HG03066 (cell line): ENCODE measurements around the gene FAM114A1.
"Not testable (repeated sequence)": the region's sequence is repeated elsewhere in the genome, so short reads cannot be mapped to it uniquely, and the experiment has no call there.

ENCODE experiments used
- ATAC-seq: cut with Tn5 transposase; IDR thresholded peaks from one replicate; pipeline ENCODE4 v1.9.1; 2021; ENCODE audit warnings: low read depth; ENCODE audit not compliant: unreplicated experiment

Gene FAM114A1

DNA sequence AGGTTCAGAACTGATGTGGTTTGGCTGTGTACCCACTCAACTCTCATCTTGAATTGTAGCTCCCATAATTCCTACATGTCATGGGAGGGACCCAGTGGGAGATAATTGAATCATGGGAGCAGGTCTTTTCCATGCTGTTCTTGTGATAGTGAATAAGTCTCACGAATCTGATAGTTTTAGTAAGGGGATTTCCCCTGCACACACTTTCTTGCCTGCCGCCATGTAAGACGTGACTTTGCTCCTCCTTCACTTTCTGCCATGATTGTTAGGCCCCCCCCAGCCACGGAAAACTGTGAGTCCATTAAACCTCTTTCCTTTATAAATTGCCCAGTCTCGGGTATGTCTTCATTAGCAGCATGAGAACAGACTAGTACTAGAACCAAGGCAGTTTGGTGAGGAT is 91.6 kb downstream of the FAM114A1 start:
- ATAC-seq = not testable (repeated sequence)

DNA sequence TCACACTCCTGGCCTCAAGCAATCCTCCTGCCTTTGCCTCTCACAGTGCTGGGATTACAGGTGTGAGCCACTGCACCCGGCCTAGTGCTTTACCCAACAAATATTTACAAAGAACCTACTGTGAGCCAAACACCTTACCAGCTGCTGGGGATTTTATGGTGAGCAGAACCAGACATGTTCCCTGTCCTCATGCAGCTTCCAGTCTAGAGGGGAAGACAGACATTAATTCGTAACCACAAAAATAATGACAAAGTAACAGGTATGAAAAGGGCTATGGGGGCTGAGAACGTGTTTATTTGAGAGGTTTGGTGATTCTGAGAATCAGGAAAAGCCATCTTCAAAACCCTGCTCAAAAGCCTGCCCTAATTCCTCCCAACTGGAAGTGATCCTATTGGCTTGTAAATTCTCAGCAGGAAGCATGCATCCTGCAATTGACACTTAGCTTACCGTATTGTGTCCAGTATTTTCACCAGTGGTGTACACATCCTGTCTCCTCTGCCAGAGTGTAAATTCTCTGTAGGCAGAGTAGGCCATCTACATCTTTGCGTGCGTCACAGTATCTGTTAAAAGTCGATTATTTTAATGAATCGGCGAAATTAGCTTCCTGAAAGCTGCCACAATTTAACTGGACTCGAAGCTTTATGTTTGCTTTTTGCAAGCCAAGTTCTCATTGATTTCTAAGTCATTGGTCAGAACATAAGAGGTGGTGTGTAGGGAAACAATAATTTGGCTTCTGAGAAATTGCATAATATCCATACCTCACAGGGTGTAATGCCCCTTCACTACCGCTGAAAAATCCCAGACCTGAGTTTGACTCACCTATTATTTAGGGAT is 97.6 kb downstream of the FAM114A1 start:
- ATAC-seq = no peak

DNA sequence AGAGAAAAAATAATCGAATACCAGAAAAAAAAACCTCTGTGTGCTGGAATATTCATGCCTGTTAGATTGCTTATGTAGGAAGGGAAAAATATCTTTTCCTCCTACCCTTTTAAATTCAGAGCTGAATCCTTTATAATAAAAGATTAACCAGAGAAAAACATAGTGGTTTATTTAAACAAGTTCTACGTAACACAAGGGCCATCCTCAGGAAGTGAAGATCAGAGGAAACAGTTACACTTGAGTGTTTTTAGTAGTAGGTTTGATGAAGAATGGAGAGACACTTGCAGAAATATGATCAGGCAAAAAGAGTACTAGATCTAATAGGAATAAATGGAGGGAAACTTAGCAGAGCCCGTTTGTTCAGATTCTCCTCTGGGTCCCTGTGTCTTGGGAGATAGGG is 98.3 kb downstream of the FAM114A1 start:
- ATAC-seq = no peak

DNA sequence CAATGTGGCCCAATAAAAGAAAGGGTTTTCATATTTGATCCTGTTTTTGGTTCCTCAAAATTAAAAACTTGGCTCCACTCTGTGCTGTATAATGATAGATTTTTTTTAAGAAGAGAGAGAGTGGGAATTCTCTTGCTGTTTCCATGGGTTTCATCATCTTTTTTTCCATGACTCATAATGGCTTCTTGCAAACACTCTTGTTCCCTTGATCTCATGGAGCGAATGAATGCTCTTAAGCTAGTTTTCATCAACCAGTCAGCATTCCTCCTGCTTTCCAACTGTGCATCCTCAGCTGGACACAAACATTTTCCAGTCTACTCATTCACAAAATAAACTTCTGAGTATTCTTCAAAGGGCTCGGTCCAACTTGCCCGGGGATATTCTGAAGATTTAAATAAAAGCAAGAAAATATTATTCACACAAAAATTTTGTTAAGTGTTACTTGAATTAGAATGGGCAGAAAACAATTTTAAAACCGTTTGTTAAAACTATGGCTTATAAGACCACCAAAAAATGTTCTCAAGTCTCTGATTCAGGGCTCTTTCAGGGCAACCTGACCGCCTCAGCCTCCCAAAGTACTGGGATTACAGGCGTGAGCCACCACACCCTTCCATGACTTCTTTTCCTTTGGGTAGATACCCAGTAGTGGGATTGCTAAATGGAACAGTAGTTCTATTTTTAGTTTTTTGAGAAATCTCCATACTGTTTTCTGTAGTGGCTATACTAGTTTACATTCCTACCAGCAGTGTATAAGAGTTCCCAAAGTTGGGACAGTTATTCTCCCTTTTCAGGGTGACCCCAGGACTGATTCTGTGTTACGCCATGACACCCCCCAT is 99.9 kb downstream of the FAM114A1 start:
- ATAC-seq = no peak

DNA sequence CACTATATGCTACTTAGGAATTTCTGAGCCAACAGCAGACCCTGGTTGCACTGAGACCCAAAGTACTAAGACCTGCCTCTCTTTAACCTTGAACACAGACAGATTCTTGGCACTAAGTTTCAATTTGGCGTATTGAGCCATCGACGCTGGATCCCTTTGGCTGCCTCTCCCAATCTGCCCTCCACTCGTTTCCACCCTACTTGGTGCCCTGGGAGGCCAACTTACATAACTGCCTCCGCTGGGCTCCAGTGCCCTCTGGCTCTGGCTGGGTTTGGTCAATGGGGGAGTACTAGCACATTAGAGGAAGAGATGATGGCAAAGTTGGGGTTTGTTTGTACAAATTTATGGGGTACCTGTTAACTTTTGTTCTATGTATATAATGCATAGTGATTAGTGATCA is 101.1 kb downstream of the FAM114A1 start:
- no peak for ATAC-seq

DNA sequence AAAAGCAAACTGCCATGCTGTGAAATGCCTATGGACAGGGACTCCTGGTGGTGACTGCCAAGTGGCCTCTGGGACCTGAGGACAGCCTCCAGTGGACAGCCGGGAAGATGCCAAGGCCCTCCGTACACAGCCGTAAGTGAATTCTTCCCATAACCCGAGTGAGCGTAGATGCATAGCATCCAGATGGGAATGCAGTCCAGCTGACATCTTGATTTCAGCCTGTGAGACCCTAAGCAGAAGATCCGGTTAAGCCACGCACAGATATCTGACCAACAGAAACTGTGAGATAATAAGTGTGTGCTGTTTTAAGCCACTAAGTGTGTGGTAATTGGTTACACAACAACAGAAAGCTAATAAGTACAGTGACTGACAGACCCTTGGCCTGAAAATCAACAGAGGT is 108.7 kb downstream of the FAM114A1 start:
- no peak for ATAC-seq

DNA sequence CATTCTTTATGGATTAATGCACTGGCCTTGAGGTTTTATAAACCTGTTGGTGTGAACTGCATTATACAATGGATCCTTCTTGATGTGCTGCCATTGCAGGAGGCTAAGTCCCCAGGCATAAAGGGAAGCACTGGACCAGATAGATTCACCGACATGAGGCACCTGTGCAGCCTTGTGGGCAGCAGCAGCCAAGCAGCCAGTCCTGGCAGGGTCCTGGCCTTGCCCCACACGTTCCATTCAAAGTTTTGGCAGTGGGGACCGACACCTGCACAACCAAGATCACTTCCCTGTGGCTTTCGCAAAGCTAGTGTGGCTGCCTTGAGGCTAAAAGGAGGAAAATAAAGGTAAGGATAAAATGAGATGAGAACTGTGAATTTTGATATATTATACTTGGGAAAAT is 111.5 kb downstream of the FAM114A1 start:
- no peak for ATAC-seq

DNA sequence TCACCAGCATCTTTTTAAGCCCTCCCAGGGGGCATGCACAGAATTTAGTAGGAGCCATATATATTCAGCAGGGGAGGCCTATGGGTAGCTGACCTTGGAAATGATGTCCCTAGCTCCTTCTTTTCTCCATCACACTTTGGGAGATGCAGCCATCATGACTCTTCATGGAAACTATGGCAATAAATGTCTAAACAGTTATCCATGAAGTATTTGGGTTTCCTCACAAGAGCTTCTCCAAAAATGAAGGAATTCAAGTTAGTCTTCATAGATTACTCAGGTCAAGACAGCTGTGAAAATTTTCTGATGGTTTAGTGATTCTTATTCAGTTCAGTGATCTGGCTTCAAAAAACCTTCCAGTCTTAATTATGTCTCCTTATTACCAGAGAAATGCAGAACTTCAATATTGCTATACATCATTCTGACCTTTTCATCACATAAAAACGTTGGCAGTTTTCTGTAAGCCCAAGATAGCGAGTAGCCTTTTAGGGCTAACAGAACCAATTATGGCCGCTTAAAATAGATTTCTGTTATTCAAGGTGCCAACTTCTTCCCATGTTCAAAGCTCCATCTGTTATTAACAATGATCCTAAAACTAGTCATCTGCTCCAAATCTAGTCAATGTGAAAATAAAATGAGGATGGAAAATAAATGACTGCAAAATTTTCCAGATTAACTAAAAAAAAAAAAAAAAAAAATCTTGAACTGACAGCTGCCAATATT is 112.1 kb downstream of the FAM114A1 start:
- ATAC-seq = no peak

DNA sequence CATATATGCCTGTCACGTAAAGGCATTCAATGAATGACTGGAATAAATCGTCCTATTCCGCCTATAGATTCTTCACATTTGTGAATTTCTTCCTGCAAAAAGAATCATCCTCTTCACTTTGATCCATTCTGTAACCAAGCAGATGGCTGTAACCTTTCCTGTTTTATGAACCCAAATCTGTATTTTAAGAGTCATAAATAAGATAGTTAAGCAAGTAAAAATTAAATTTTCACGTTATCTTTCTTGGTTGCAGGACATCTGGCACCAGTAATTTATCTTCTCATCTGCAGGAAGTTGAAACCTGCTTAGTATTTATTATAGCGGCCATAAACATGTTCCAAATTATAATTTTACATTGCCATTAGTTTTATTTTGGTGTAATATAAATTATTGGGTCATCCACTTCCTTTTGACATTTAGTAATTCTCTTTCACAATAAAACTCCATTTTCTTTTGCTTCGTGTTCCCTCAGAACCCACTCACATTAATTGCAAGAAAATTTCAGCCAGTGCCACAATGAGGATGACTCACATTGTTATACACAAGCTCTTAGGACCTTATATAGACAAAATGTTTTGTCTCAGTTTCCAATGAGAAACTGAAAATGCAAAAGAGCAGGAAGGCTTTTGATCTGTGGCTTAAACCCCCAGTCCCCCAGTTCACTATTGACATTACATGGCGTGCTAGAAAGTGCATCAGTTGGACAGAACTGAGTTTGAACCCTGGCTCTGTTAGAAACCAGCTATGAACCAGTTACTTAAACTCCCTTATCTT is 113.5 kb downstream of the FAM114A1 start:
- ATAC-seq = no peak

DNA sequence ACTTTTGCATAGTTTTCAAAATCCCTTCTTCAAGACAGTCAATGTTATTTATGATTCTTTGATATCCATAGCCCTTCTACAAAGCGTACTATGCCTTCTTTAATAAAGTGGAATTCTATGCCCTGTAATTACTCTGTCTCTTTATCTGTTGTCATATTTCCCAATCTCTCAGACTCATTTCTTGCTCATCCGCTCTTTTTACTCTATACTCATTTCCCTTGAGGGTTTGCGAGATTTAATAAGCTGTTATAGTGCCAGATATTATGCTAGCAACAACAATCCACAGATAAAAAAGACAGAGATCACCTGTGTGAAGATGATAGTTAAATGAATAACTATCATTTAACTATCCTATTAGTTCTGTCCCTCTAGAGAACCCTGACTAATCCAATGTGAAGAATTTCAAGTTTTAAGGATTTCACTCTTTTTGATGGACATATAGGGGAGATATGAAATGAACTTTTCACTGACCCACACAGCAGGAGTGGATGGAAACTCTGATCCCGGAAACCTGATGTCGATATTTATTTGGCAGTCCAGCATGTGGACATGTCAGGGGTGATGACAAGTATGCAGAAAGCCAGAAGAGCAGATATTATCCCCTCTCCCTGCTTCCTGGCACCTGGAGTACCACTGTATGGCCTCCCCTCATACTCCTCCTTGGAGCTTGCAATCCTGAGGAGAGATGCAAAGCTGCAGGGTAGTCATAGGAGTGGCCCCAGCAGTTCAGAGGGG is 114.9 kb downstream of the FAM114A1 start:
- no peak for ATAC-seq

DNA sequence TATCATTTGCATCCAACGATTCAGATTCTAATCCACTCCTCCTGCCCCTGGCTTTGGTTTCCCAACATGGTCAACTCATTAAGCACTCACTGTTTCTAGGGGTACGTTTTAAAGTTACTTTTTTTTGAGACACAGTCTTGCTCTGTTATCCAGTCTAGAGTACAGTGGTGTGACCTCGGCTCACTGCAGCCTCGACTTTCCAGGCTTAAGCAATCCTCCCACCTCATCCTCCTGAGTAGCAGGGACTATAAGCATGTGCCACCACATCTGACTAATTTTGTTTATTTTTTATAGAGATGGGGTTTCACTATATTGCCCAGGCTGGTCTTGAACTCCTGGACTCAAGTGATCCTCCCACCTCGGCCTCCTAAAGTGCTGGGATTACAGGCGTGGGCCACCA is 115.7 kb downstream of the FAM114A1 start:
- no peak for ATAC-seq

DNA sequence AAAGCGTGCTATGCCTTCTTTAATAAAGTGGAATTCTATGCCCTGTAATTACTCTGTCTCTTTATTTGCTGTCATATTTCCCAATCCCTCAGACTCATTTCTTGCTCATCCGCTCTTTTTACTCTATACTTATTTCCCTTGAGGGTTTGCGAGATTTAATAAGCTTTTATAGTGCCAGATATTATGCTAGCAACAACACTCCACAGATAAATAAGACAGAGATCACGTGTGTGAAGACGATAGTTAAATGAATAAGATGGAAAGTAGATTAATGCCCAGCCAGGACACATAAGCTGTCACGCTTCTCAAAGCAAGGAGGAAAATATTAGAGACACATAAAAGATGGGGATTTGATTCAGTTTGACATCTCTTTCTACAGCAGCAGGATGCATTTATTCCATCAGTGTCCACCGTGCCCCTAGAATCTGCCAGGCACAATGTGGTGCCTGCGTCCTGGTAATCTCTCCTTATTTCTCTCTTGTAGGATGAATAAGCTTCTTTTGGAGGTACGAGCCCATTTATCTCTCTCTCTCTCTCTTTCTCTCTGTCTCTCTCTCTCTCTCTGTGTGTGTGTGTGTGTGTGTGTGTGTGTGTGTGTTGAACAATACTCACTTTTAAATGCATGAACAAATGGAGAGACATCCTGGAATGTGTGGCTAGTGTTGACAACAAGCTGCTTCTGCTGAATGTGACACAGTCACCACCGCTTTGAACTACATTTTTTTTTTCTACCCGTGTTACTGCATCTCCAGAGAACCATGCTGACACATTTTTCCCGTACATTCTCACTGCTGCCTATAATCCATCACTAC is 116.4 kb downstream of the FAM114A1 start:
- ATAC-seq = no peak

DNA sequence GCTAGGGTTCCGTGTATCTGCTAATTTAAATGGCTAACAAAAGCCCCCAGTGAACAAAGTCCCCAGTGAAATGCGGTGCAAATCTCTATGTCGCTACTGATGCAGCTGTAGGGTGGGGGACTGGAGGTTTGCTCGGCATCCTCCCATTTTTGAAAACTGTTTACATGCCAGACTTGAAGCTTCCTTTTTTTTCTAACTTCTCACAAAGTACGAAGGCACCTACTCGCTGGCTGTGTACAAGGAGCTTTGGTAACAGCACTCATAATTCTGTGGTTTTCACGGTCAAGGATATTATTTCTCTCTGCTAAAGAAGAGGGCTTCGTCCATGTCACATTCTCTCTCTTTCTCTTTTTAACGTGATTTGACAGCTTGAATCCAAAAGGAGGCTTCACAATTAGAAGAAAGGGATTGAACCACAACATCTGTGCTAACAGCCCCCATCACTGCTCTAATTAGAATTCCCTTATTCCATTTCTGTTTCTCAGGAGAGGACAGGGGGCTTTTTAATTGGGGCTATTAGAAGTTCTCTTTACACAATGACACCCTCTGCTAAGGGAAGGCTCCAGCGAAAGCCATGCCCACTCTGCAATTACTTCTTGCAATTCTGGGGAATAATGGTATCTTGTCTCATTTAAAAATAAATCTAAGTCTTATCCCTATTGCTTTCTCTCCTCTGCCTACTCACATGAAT is 117.9 kb downstream of the FAM114A1 start:
- ATAC-seq = no peak

DNA sequence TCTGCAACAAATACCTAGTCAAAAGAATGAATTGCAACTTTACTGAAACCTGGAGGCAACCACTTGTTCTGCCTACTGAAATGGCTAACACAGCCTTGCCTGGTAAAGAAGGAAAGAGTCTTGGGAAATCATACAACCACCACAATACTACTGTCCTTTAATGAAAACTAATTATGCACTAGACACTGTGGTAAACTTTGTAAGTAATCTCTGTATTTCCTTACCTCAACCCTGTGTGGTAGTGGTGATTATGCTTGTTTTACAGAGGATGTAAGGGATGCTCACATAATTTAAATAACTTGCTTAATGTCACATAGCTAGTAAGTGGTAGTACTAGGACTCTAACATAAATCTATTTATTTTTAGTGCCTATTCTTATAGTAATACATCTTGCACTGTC is 119.9 kb downstream of the FAM114A1 start:
- ATAC-seq = no peak

DNA sequence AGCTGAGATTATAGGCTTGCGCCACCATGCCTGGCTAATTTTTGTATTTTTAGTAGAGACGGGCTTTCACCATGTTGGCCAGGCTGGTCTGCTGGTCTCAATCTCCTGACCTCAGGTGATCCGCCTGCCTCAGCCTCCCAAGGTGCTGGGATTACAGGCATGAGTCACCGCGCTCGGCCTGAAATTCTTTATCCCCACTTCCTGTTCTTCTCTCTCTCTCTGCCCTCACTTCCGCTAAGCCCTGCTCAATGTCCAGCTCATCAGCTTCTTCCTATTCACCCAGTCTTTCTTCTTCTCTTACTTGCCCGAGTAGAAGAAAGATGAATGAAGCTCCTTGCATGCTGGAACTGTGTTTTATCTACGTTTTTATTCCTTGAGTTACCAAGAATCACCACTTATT is 120.7 kb downstream of the FAM114A1 start:
- ATAC-seq = not testable (repeated sequence)

DNA sequence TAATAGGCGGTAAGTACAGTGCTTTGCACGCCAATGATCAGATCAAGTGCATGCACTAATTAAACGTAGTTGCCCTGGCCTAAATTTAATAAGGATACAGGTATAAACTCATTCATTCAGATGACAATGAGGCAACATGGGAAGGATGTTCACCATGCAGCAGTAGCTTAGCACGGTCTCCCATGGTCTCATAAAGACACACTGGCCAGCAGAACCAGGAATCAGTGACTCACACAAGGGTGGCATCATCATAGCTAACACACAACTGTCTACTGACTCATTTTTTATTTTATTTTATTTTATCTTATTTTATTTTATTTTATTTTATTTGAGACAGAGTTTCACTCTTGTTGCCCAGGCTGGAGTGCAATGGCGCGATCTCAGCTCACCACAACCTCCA is 121.9 kb downstream of the FAM114A1 start:
- ATAC-seq = no peak

DNA sequence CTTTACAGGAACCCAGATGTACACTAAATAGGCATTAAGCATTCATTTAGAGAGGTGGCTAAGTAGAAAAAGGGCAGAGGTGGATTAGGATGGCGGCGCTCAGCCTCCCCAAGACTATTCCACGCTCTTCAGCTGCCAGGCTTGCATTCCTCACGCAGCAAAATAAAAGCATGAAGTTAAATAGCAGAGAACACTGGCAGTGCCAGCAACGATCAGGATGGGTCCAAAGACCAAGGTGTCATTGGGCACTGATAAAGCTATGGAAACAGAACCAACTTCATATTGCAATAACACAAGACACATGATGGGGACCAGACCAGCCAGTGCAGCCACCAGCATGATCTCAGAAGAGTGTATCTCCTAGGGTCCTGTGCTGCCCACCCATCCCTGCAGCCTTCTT is 122.6 kb downstream of the FAM114A1 start:
- no peak for ATAC-seq

DNA sequence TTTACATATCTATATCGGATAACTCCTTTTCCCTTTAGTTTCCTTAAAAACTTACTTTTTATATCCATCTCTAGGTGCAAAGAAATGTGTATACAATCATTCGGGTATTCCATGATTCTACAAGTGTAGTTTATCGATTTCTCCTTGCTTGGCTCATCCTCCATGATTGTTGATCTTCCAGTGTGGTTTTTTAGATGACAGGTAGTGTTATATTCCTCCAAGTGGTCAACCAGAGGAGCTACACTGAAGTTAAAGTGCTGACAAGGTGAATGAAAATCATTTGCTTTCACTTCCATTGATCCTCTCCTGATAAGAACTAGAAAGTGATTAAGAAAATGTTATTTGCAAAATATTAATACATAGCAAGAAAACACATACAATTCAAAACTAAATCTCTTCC is 126.1 kb downstream of the FAM114A1 start:
- no peak for ATAC-seq
